VCaP (cell line): ENCODE data around the gene PRX.

ENCODE experiments used
- H3K27ac ChIP-seq: fragments of 450-650 bp; 2 replicates; pipeline ENCODE4 v1.5.1; 2017
- CTCF ChIP-seq: fragments of 450-650 bp; conservative IDR thresholded peaks from 2 replicates; pipeline ENCODE4 v1.5.1; 2017; ENCODE audit warnings: mild to moderate bottlenecking, moderate library complexity

PRX gene

GRCh38 chr19:40416918-40417642 is 3.9 kb upstream of the PRX start:
- H3K27ac ChIP-seq, result no peak overlapping the region

GRCh38 chr19:40415768-40416167 is 2.6 kb upstream of the PRX start:
- no peak for TF ChIP-seq CTCF
- H3K27ac ChIP-seq, result no peak overlapping the region

More at GRCh38 chr19:40416918-40417642, 3.9 kb upstream of the PRX start:
- TF ChIP-seq CTCF, result no peak

- TF ChIP-seq CTCF, result no peak
- no peak overlapping the region for H3K27ac ChIP-seq
Observed at GRCh38 chr19:40414542-40415535, 1.7 kb upstream of the PRX start.

- no peak overlapping the region for H3K27ac ChIP-seq
- TF ChIP-seq CTCF, result no peak
Observed at GRCh38 chr19:40412866-40413265, 312 bp downstream of the PRX start.

GRCh38 chr19:40411958-40412499 is 1.1 kb downstream of the PRX start:
- H3K27ac ChIP-seq, result no peak overlapping the region
- no peak for TF ChIP-seq CTCF

GRCh38 chr19:40411125-40411842 is 1.9 kb downstream of the PRX start:
- no peak overlapping the region for H3K27ac ChIP-seq
- TF ChIP-seq CTCF, result no peak
